Liver (tissue), 9 donors: ENCODE results near the gene AATK. TPM values are rescaled to one million over a fixed set of nuclear protein-coding genes. Genes with fewer than 3 reads are reported as not detected.

Source experiments
- DNase-seq: peaks from one replicate; pipeline ENCODE4 v3.0.0-alpha.2; 2017; ENCODE audit warnings: low spot score
- H3K27ac ChIP-seq, 2 donors: one replicate each; pipeline ENCODE4 v1.7.0; 2013; ENCODE audit warnings: inconsistent platforms in 2 of 2, low read length in 2 of 2, control low read depth in 1 of 2, low read depth in 1 of 2, mild to moderate bottlenecking in 1 of 2
- H3K27me3 ChIP-seq, 4 donors: one replicate each; pipeline versions ENCODE4 v1.6.1 to v1.7.0; 2013; ENCODE audit warnings: low read length in 3 of 4, inconsistent platforms in 1 of 4, mild to moderate bottlenecking in 1 of 4, moderate library complexity in 1 of 4; ENCODE audit not compliant: control insufficient read depth in 4 of 4, insufficient read depth in 4 of 4
- H3K36me3 ChIP-seq, 4 donors: one replicate each; pipeline versions ENCODE4 v1.6.1 to v1.7.0; 2013; ENCODE audit warnings: low read length in 3 of 4, mild to moderate bottlenecking in 3 of 4, low read depth in 1 of 4, moderate library complexity in 1 of 4; ENCODE audit not compliant: control insufficient read depth in 4 of 4, insufficient read depth in 3 of 4
- H3K4me1 ChIP-seq, 4 donors: one replicate each; pipeline versions ENCODE4 v1.6.1 to v1.7.0; 2013; ENCODE audit warnings: low read length in 3 of 4, mild to moderate bottlenecking in 3 of 4, moderate library complexity in 1 of 4; ENCODE audit not compliant: control insufficient read depth in 4 of 4, insufficient read depth in 4 of 4
- H3K4me3 ChIP-seq, 3 donors: one replicate each; pipeline versions ENCODE4 v1.6.1 to v1.7.0; 2013; ENCODE audit warnings: low read length in 3 of 3, control low read depth in 1 of 3, low read depth in 1 of 3, mild to moderate bottlenecking in 1 of 3
- H3K9ac ChIP-seq, 2 donors: one replicate each; pipeline ENCODE4 v1.7.0; 2013; ENCODE audit warnings: low read length in 2 of 2, mild to moderate bottlenecking in 2 of 2, moderate library complexity in 2 of 2, control low read depth in 1 of 2, low read depth in 1 of 2
- H3K9me3 ChIP-seq, 4 donors: one replicate each; pipeline versions ENCODE4 v1.6.1 to v1.7.0; 2013; ENCODE audit warnings: low read length in 3 of 4; ENCODE audit not compliant: control insufficient read depth in 4 of 4
- ATF3 ChIP-seq: IDR thresholded peaks from 2 replicates; pipeline ENCODE4 v1.6.1; 2016; ENCODE audit warnings: antibody characterized with exemption
- CTCF ChIP-seq: fragments of 150-350 bp; IDR thresholded peaks from 2 replicates; pipeline ENCODE4 v1.5.1; 2017; ENCODE audit warnings: improper control_type of control experiment, low read depth, low read length; ENCODE audit not compliant: missing input control
- EGR1 ChIP-seq, 2 donors: IDR thresholded peaks; 2 replicates each; pipeline ENCODE4 v1.6.1; 2016 to 2018; ENCODE audit warnings: antibody characterized with exemption in 2 of 2, low read depth in 2 of 2
- FOXA1 ChIP-seq: IDR thresholded peaks from 2 replicates; pipeline ENCODE4 v1.6.1; 2016; ENCODE audit warnings: antibody characterized with exemption
- FOXA2 ChIP-seq: IDR thresholded peaks from 2 replicates; pipeline ENCODE4 v1.6.1; 2016; ENCODE audit warnings: antibody characterized with exemption
- GABPA ChIP-seq, 2 donors: IDR thresholded peaks in 1 of 2; conservative IDR thresholded peaks in 1 of 2; 2 replicates each; pipeline ENCODE4 v1.6.1; 2016; ENCODE audit warnings: antibody characterized with exemption in 2 of 2, mild to moderate bottlenecking in 1 of 2, moderate library complexity in 1 of 2
- HNF4A ChIP-seq, 2 donors: conservative IDR thresholded peaks; 2 replicates each; pipeline ENCODE4 v1.6.1; 2016; ENCODE audit warnings: antibody characterized with exemption in 2 of 2, mild to moderate bottlenecking in 2 of 2
- HNF4G ChIP-seq: IDR thresholded peaks from 2 replicates; pipeline ENCODE4 v1.6.1; 2016; ENCODE audit warnings: antibody characterized with exemption
- JUND ChIP-seq, 2 donors: IDR thresholded peaks; 2 replicates each; pipeline ENCODE4 v1.6.1; 2016; ENCODE audit warnings: antibody characterized with exemption in 2 of 2
- MAX ChIP-seq: IDR thresholded peaks from 2 replicates; pipeline ENCODE4 v1.6.1; 2016; ENCODE audit warnings: antibody characterized with exemption
- NR2F2 ChIP-seq: IDR thresholded peaks from 2 replicates; pipeline ENCODE4 v1.6.1; 2016; ENCODE audit warnings: antibody characterized with exemption
- RAD21 ChIP-seq, 2 donors: IDR thresholded peaks; 2 replicates each; pipeline ENCODE4 v1.6.1; 2016; ENCODE audit warnings: antibody characterized with exemption in 2 of 2, mild to moderate bottlenecking in 2 of 2
- REST ChIP-seq: IDR thresholded peaks from 2 replicates; pipeline ENCODE4 v1.6.1; 2016; ENCODE audit warnings: antibody characterized with exemption, mild to moderate bottlenecking
- RXRA ChIP-seq, 2 donors: IDR thresholded peaks; 2 replicates each; pipeline ENCODE4 v1.6.1; 2017 to 2018; ENCODE audit warnings: antibody characterized with exemption in 2 of 2, mild to moderate bottlenecking in 1 of 2
- SP1 ChIP-seq: IDR thresholded peaks from 2 replicates; pipeline ENCODE4 v1.6.1; 2018; ENCODE audit warnings: antibody characterized with exemption, mild to moderate bottlenecking
- TAF1 ChIP-seq: conservative IDR thresholded peaks from 2 replicates; pipeline ENCODE4 v1.6.1; 2016; ENCODE audit warnings: antibody characterized with exemption, mild to moderate bottlenecking
- YY1 ChIP-seq: IDR thresholded peaks from 2 replicates; pipeline ENCODE4 v1.6.1; 2016; ENCODE audit warnings: antibody characterized with exemption, mild to moderate bottlenecking
- ZBTB33 ChIP-seq: IDR thresholded peaks from 2 replicates; pipeline ENCODE4 v1.6.1; 2016; ENCODE audit warnings: antibody characterized with exemption
- WGBS: extraction: QIAGEN DNeasy Blood & Tissue Kit; methylation state at CpG from one replicate; pipeline ENCODE4 v1.1.7; 2013; 5-methylcytosine and 5-hydroxymethylcytosine counted together
- polyA plus RNA-seq, 2 donors: library from polyadenylated mRNA; stranded (reverse) in 1 of 2; unstranded in 1 of 2; fragments of 200-250 nt in 1 of 2; fragments of >200 nt in 1 of 2; fragmentation: Nextera tagmentation in 1 of 2; extraction: Ambion mirVana in 1 of 2; gene quantifications; one replicate each; pipeline versions ENCODE4 v1.2.1 to v1.2.3, GENCODE V29; 2013 to 2015
- total RNA-seq, 2 donors: library from RNA; depleted of rRNA; stranded (reverse); fragments of >200 nt; gene quantifications; one replicate each; pipeline ENCODE4 v1.2.3, GENCODE V29; 2014
- donor health status: healthy.
- donor health status: healthy.
- donor health status: healthy.
- donor health status: healthy.
- donor health status: healthy.

AATK gene
- total and polyA plus RNA-seq, 4 donors: 0.24 to 2.3 (median 0.62) TPM

- Histone ChIP-seq H3K27me3 (no peaks in the 10 kb centered on the region), H3K27ac (no peak overlapping the region), H3K9me3 (no peaks in the 10 kb centered on the region), H3K4me3 (no peak overlapping the region), H3K4me1 (peaks cover 10 to 31% (median 19%) of the 10 kb centered on the region in 4 donors), H3K36me3 (peaks cover 0 to under 1% (median 0%) of the 10 kb centered on the region in 4 donors), H3K9ac (no peak overlapping the region)
- DNase-seq: no peak
- TF ChIP-seq HNF4A (conservative IDR thresholded peaks at IDR 0.05): no peak
- TF ChIP-seq FOXA2: no peak
- no peak for TF ChIP-seq YY1
- 81% methylated on average over 45 of the region's 45 CpGs for WGBS
These were observed 45.1 kb downstream of the AATK start for GRCh38 chr17:81120695-81121621.

- Histone ChIP-seq H3K4me3 (no peak overlapping the region), H3K9ac (no peak overlapping the region), H3K4me1 (peaks cover 10 to 36% (median 22%) of the 10 kb centered on the region in 4 donors), H3K27ac (no peak overlapping the region), H3K27me3 (no peaks in the 10 kb centered on the region), H3K9me3 (no peaks in the 10 kb centered on the region), H3K36me3 (peaks cover 0 to 2% (median 0%) of the 10 kb centered on the region in 4 donors)
- DNase-seq: no peak
- TF ChIP-seq ZBTB33 (no peak), MAX (no peak), HNF4A (conservative IDR thresholded peaks at IDR 0.05) (no peak), JUND (IDR thresholded peaks at IDR 0.05) (no peak), NR2F2 (no peak), ATF3 (no peak), SP1 (no peak), EGR1 (IDR thresholded peaks at IDR 0.05; ENCODE audit: low read depth in 2 of 2) (no peak), HNF4G (no peak), TAF1 (no peak), FOXA1 (no peak), REST (no peak), CTCF (no peak), RAD21 (IDR thresholded peaks at IDR 0.05) (no peak), GABPA (IDR thresholded peaks at IDR 0.05 in 1 of 2, conservative IDR thresholded peaks at IDR 0.05 in 1 of 2) (no peak), RXRA (IDR thresholded peaks at IDR 0.05) (no peak), FOXA2 (no peak), YY1 (no peak)
- 88% methylated on average over 33 of the region's 33 CpGs for WGBS
These were observed 45.9 kb downstream of the AATK start for GRCh38 chr17:81120149-81120484.
